Stimulated activated naive CD8-positive, alpha-beta T cell treated with anti-CD3 and anti-CD28 coated beads, Interleukin-15, amount 100 ng/mL, for 72 hours (primary cell): ENCODE results near the gene TCF4.

ENCODE experiments used
- ATAC-seq: fragments of 150-1000 bp; cut with Tn5 transposase; 2 replicates; pipeline ENCODE4 v1.10.0; 2021; ENCODE audit warnings: mild to moderate bottlenecking, moderate library complexity
- DNase-seq, 2 donors: peaks; one replicate each; pipeline ENCODE4 v3.0.0; 2021 to 2022
- H3K27ac Mint-ChIP-seq, 2 donors: one replicate each; pipeline ENCODE4 v1.8.0; 2022; ENCODE audit warnings: mild to moderate bottlenecking in 2 of 2, mixed read lengths in 2 of 2, moderate library complexity in 2 of 2
- H3K27me3 Mint-ChIP-seq: one replicate; pipeline ENCODE4 v1.8.0; 2022; ENCODE audit warnings: mixed read lengths
- H3K4me1 Mint-ChIP-seq: one replicate; pipeline ENCODE4 v1.8.0; 2022; ENCODE audit warnings: mild to moderate bottlenecking, mixed read lengths
- H3K4me3 Mint-ChIP-seq, 2 donors: one replicate each; pipeline ENCODE4 v1.8.0; 2022; ENCODE audit warnings: mild to moderate bottlenecking in 2 of 2, mixed read lengths in 2 of 2, moderate library complexity in 1 of 2
- H3K9me3 Mint-ChIP-seq, 2 donors: one replicate each; pipeline ENCODE4 v1.8.0; 2022; ENCODE audit warnings: mixed read lengths in 2 of 2

Gene TCF4

DNA sequence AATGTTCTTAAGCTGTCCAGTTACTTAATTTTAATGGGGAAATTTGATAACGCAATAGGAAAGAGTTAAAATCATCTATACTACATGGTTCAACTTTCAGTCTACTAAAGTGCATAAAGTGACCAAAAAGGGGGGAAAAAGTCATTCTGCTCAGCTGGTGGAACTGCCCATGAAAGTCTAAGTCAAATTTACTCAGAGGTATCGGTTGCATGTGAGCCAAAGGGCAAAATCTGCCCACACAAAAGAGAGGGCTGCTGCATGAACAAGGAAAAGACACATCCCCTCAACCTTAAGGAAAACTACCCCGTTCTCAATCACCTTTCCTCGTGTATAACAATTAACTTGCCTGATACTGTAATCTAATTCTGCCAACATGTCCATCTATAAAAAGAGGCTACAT, 126.1 kb downstream of the TCF4 start:
- Mint-ChIP-seq H3K4me3 (no peak overlapping the region), H3K4me1 (no peaks in the 10 kb centered on the region), H3K9me3 (no peaks in the 10 kb centered on the region), H3K27me3 (no peaks in the 10 kb centered on the region), H3K27ac (no peak overlapping the region)
- ATAC-seq (no peak), DNase-seq (no peak)

DNA sequence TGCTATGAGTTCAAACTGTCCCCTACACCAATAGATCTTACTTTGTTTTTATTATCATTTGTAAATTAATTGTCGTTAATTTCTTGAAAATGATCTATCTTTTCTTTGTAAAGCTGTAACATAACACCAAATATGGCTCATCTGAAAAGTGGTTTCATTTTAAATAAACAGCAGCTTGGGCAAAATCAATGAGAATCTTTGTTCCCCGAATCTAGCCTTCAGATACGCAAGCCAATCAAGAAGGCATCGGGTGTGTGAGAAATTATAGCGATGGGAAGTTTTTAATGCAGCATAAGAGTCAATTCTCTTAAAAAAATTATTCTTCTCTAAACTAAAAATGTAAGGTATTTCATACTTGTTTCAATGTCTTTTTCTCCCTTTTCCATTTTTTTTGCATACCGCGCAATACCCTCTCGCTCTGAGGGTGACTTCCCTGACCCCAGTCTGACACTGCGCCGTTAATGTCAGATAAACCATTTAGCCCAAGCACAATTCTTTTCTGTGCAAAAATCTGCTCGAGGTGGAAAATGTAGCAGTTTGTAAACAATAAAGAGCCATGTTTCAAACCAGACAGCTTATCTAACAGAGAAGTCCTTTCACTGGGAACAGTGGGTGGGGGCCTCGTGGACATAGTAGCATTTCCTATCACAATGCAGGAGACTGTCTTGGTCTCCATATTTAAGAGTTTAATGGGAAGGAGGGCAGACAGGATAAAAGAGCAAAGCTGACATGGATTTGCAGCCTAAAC, 129.4 kb downstream of the TCF4 start:
- DNase-seq = no peak
- H3K4me3 Mint-ChIP-seq = no peak overlapping the region
- ATAC-seq = no peak
- no peaks in the 10 kb centered on the region for H3K27me3 Mint-ChIP-seq
- H3K9me3 Mint-ChIP-seq = no peaks in the 10 kb centered on the region
- H3K27ac Mint-ChIP-seq = no peak overlapping the region
- no peaks in the 10 kb centered on the region for H3K4me1 Mint-ChIP-seq

- Mint-ChIP-seq H3K27ac (no peak overlapping the region), H3K4me1 (peaks cover 5% of the 10 kb centered on the region), H3K27me3 (no peaks in the 10 kb centered on the region), H3K9me3 (no peaks in the 10 kb centered on the region), H3K4me3 (no peak overlapping the region)
- DNase-seq (no peak), ATAC-seq (peak; percentile 49)
These were observed 131.0 kb downstream of the TCF4 start for GRCh38 chr18:55457028-55457427.

GRCh38 chr18:55455938-55456337, 132.1 kb downstream of the TCF4 start:
- ATAC-seq (no peak), DNase-seq (no peak)
- Mint-ChIP-seq H3K27ac (no peak overlapping the region), H3K4me3 (no peak overlapping the region), H3K9me3 (no peaks in the 10 kb centered on the region), H3K4me1 (peaks cover 5% of the 10 kb centered on the region), H3K27me3 (no peaks in the 10 kb centered on the region)

DNA sequence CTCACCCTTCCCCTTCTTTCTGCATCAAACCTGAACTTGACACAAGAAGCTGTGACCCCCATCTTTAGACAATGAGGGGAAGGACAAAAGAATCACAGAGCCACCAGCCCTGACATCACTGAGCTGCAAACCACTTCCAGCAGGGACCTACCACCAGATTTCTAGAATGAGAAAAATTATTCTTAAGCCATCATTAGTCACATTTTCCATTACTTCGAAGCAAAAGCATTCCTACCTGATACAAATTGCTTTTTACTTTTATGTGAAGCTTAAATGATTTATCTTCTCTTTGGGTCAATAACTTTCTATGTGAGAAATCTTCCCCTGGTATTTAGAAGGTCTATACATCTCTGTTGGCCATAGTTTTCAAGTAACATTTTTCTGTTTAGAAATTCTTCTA, 134.8 kb downstream of the TCF4 start:
- H3K27me3 Mint-ChIP-seq = no peaks in the 10 kb centered on the region
- no peak overlapping the region for H3K4me3 Mint-ChIP-seq
- H3K4me1 Mint-ChIP-seq = peaks cover 5% of the 10 kb centered on the region
- H3K9me3 Mint-ChIP-seq = no peaks in the 10 kb centered on the region
- H3K27ac Mint-ChIP-seq = no peak overlapping the region
- DNase-seq = no peak
- no peak for ATAC-seq

DNA sequence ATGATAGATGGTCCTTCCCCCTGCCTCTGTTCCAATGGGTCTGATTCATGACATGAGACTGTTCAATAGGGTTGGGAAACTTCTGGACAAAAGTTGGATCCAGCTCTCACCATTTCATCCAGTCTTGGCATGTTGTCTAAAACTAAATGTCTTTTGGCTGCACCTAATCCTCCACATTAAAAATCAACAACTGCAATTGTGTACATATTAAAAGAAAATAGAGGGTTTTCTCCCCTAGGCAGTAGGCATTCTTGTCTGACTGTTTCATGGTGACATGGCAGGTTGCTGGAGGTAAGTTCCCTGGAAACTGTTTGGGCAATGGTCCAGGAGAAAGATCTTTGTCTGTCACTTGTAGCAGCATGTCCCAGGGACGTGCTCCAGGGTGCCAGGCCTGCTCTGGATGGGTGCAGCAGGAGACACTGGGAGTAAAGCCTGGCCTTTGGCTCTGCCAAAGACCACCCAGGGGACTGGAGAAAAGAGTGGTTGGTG, 135.8 kb downstream of the TCF4 start:
- Mint-ChIP-seq H3K27me3 (no peaks in the 10 kb centered on the region), H3K4me1 (peaks cover 5% of the 10 kb centered on the region), H3K4me3 (no peak overlapping the region), H3K9me3 (no peaks in the 10 kb centered on the region), H3K27ac (peak overlapping the region in 1 of 2 donors; percentile 48)
- DNase-seq (no peak), ATAC-seq (no peak)

GRCh38 chr18:55449412-55450140, 138.4 kb downstream of the TCF4 start:
- Mint-ChIP-seq H3K4me1 (peaks cover 5% of the 10 kb centered on the region), H3K27me3 (no peaks in the 10 kb centered on the region), H3K9me3 (peaks cover 0 to 6% of the 10 kb centered on the region in 2 donors), H3K27ac (no peak overlapping the region), H3K4me3 (no peak overlapping the region)
- DNase-seq = no peak
- no peak for ATAC-seq

GRCh38 chr18:55448420-55448819, 139.6 kb downstream of the TCF4 start:
- H3K9me3 Mint-ChIP-seq = peaks cover 0 to 7% of the 10 kb centered on the region in 2 donors
- DNase-seq (no peak), ATAC-seq (no peak)
- H3K27me3 Mint-ChIP-seq = no peaks in the 10 kb centered on the region
- no peak overlapping the region for H3K4me3 Mint-ChIP-seq
- no peak overlapping the region for H3K27ac Mint-ChIP-seq
- peaks cover 5% of the 10 kb centered on the region for H3K4me1 Mint-ChIP-seq

DNA sequence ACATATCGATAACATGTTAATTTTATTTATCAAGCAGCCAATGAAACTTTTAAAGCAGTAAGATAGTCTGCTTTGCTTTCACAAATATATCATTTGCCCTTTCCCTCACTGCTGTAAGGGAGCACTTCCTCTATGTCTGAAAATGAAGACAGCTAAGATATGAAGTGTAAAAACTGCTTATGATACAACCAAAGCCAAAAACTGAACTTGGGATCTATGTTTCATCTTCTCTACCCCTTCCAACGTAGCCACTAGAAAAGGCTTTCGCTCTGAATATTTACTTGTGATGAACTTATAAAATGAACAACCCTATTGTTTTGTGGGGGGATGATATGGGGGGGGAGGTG, 140.3 kb downstream of the TCF4 start:
- Mint-ChIP-seq H3K4me1 (no peaks in the 10 kb centered on the region), H3K27me3 (no peaks in the 10 kb centered on the region), H3K27ac (no peak overlapping the region), H3K4me3 (no peak overlapping the region), H3K9me3 (peaks cover 0 to 7% of the 10 kb centered on the region in 2 donors)
- no peak for ATAC-seq
- no peak for DNase-seq

- no peak for DNase-seq
- no peak overlapping the region for H3K27ac Mint-ChIP-seq
- H3K4me3 Mint-ChIP-seq = no peak overlapping the region
- ATAC-seq = no peak
- peaks cover 0 to 7% of the 10 kb centered on the region in 2 donors for H3K9me3 Mint-ChIP-seq
- no peaks in the 10 kb centered on the region for H3K4me1 Mint-ChIP-seq
- H3K27me3 Mint-ChIP-seq = no peaks in the 10 kb centered on the region
These were observed 140.9 kb downstream of the TCF4 start for GRCh38 chr18:55446996-55447671.

DNA sequence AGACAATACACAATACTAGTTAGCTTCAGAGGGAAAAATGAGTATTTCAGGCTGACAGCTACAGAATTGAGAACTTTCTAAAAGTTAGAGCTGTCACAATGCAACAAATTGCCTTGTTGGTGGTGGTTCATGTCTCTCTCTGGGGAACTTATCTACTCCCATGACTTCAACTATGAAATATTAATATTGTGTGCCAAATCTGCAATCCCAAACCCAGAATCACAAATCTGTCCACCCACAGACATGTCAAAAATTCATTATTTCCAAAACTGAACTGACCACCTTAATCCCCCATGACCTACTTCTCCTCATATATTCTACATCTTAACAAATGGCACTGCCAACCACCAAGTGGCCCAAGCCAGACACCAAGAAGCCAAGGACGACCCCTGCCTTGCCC, 143.5 kb downstream of the TCF4 start:
- H3K27ac Mint-ChIP-seq = no peak overlapping the region
- no peak for DNase-seq
- H3K27me3 Mint-ChIP-seq = peaks cover 9% of the 10 kb centered on the region
- H3K4me3 Mint-ChIP-seq = no peak overlapping the region
- H3K9me3 Mint-ChIP-seq = peaks cover 0 to 7% of the 10 kb centered on the region in 2 donors
- H3K4me1 Mint-ChIP-seq = no peaks in the 10 kb centered on the region
- no peak for ATAC-seq

DNA sequence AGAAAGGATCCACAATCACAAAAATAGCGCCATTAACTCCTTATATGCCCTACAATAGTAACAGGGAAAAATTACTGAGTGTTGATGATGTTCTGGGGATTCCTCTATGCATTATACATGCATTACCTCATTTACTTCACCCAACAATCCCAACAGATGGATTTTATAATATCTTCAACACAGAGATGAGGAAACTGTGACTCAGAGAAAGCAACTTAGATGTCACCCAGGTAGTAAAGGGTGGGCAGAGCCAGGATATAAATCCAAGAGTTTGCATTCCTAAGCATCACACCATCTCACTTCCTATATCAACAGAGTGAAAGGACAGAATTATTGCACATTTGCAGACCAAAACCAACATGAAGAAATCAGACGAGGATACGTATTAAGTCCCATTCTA, 144.2 kb downstream of the TCF4 start:
- H3K9me3 Mint-ChIP-seq = peaks cover 0 to 7% of the 10 kb centered on the region in 2 donors
- no peak overlapping the region for H3K4me3 Mint-ChIP-seq
- ATAC-seq (no peak), DNase-seq (no peak)
- H3K27ac Mint-ChIP-seq = no peak overlapping the region
- H3K4me1 Mint-ChIP-seq = no peaks in the 10 kb centered on the region
- H3K27me3 Mint-ChIP-seq = peaks cover 9% of the 10 kb centered on the region

DNA sequence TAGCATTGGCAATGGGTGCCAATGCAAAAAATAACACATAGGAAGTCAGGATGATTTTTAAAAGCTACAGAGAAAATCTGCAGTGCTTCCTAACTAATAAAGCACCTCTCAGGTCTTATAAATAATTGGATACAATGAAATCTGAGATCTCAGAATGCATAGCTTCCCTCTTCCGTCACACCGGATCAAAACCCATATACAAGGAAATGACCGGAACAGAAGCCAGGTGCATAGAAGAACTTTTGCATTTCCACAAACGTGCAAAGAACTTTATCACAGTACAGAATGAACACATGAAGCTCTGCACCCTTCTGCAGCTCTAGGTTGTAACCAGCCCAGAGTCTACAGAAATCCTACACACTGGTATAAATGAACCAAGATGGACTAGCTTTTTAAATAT, 145.4 kb downstream of the TCF4 start:
- ATAC-seq (no peak), DNase-seq (no peak)
- Mint-ChIP-seq H3K27ac (no peak overlapping the region), H3K4me1 (no peaks in the 10 kb centered on the region), H3K27me3 (peaks cover 9% of the 10 kb centered on the region), H3K4me3 (no peak overlapping the region), H3K9me3 (peaks cover 0 to 7% of the 10 kb centered on the region in 2 donors)

DNA sequence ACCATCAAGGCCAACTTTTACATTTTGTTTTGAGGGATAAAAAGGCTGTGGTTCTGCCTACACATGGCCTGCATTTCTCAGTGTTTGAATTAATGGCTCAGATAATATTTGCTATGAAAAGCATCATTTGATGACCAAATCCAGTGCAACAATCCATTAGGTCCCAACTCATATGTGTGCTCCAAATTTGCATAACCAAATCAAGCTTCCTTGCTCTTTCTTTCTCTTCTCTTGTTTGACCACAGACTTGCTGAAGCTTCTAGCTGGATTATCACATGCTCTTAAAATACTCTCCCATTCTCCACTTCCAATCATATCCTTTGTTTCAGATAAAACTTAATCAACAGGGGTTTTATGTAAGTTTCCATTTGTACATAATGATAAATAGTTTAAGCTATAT, 147.0 kb downstream of the TCF4 start:
- H3K4me1 Mint-ChIP-seq = no peaks in the 10 kb centered on the region
- no peak for ATAC-seq
- no peak overlapping the region for H3K4me3 Mint-ChIP-seq
- DNase-seq = no peak
- H3K27me3 Mint-ChIP-seq = peaks cover 9% of the 10 kb centered on the region
- H3K9me3 Mint-ChIP-seq = peaks cover 0 to 7% of the 10 kb centered on the region in 2 donors
- H3K27ac Mint-ChIP-seq = no peak overlapping the region

DNA sequence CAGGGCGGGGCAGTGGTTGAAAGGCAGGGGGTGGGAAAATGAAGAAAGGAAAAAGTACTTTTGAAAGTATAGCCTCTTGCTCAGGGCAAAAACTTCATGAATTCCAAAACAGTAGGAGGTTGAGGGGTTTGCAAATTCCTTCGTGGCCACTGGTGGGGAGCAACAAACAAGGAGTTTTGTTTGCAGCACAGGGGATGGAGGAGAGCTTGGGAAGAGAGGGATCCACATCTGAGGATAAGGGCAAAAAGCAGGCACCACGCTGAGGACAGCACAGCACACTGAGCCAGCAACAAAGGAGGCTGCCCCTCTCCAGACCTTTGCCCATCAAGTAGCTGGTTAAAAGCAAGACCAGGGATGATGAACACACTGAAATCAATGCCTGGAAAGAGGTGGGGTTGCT, 148.9 kb downstream of the TCF4 start:
- DNase-seq = no peak
- Mint-ChIP-seq H3K9me3 (peaks cover 0 to 6% of the 10 kb centered on the region in 2 donors), H3K27ac (no peak overlapping the region), H3K4me3 (no peak overlapping the region), H3K27me3 (peaks cover 9% of the 10 kb centered on the region), H3K4me1 (no peaks in the 10 kb centered on the region)
- no peak for ATAC-seq

DNA sequence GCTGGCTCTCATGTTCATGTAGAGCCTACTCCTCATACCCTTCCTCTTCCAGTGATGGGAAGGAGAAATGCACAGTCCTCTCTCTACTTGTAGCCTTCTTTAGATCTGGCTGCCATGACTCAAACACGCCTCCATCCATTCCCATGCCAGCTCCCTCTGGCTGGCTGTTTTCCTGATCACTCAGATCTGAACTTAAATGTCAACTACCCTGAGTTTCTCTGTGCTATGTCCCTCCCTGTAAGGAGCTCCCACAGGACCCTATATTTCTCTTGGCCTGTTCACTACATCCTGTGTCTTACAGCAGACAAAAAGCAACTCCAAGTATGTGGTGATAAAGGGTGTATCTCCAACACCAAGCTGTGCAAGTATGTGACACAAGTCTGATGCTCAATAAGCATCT, 152.4 kb downstream of the TCF4 start:
- ATAC-seq = no peak
- Mint-ChIP-seq H3K27ac (no peak overlapping the region), H3K4me3 (no peak overlapping the region), H3K9me3 (peaks cover 0 to 6% of the 10 kb centered on the region in 2 donors), H3K27me3 (no peaks in the 10 kb centered on the region), H3K4me1 (no peaks in the 10 kb centered on the region)
- no peak for DNase-seq
